Erythroblast (primary cell): ENCODE data around the gene TMPRSS6.

Experiments
- GATA1 ChIP-seq: IDR thresholded peaks from 2 replicates; pipeline ENCODE4 v1.6.1; 2011; ENCODE audit warnings: low read depth, mild to moderate bottlenecking, control low read depth, low read length, moderate library complexity
- POLR2A ChIP-seq: IDR thresholded peaks from 2 replicates; pipeline ENCODE4 v1.6.1; 2011; ENCODE audit warnings: mild to moderate bottlenecking, low read length

GRCh38 chr22:37140686-37141323 is 31.3 kb upstream of the TMPRSS6 start:
- TF ChIP-seq POLR2A = no peak
- TF ChIP-seq GATA1 = no peak
